Measurements from ENCODE around the gene TP53INP2. TPM values are rescaled to one million over a fixed set of nuclear protein-coding genes. Genes with fewer than 3 reads are reported as not detected.

The TP53INP2 gene
- total and polyA plus RNA-seq, 9 of the 15 experiments (the other 6 are each of a cell fraction or from before 2014, with no cell fraction given) = 0.43 to 5.0 (median 1.3) TPM

DNA sequence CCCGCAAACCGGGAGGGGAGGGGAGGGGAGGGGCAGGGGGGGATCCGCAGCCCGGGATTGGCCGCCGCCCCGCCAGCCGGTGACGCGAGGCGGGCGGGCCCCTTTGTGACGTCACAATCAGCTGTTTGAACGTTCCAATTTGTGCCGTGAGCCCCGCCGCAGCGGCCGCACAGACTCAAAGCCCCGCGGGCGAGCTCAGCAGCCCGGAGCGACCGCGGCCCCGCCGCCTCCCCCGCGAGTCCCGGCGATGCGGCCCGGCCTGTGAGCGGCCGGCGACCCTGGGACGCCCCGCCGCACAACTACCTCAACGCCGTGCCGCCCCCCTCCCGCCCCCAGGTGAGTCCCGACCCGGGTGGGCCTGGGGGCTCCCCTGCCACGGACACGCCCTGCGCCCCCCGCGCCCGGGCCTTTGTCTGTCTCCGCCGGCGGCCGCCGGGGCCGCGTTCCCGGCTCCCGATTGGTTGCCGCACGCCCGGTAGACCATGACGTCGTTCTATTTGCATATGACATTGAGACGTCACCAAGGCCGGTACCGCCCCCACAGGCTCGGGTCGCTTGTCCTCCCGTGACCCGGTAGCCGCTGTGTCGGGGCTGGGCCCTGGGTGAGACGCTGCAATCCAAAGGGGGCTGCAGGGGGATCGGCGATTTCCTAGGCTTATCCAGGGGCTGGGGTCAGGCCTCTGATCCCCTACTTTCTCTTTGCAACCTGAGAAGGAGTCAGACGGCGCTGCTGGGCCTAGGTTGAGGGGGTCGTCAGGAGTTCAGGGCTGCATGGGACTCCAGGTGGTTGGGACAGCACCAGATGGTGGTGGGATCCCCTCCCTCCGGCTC is at the start of gene TP53INP2 (continued):
- TF ChIP-seq, protein P1, sequence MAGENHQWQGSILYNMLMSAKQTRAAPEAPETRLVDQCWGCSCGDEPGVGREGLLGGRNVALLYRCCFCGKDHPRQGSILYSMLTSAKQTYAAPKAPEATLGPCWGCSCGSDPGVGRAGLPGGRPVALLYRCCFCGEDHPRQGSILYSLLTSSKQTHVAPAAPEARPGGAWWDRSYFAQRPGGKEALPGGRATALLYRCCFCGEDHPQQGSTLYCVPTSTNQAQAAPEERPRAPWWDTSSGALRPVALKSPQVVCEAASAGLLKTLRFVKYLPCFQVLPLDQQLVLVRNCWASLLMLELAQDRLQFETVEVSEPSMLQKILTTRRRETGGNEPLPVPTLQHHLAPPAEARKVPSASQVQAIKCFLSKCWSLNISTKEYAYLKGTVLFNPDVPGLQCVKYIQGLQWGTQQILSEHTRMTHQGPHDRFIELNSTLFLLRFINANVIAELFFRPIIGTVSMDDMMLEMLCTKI (IDR thresholded peaks at IDR 0.05; ENCODE audit: partially characterized antibody) = no peak
- no peak for TF ChIP-seq KDM1A (IDR thresholded peaks at IDR 0.05)
- peak; percentile 40; the same call in 1 of the 2 replicates for TF ChIP-seq NCOR1 (IDR thresholded peaks at IDR 0.05)
- TF ChIP-seq CC2D1A (IDR thresholded peaks at IDR 0.05) = no peak
- TF ChIP-seq, protein P2, sequence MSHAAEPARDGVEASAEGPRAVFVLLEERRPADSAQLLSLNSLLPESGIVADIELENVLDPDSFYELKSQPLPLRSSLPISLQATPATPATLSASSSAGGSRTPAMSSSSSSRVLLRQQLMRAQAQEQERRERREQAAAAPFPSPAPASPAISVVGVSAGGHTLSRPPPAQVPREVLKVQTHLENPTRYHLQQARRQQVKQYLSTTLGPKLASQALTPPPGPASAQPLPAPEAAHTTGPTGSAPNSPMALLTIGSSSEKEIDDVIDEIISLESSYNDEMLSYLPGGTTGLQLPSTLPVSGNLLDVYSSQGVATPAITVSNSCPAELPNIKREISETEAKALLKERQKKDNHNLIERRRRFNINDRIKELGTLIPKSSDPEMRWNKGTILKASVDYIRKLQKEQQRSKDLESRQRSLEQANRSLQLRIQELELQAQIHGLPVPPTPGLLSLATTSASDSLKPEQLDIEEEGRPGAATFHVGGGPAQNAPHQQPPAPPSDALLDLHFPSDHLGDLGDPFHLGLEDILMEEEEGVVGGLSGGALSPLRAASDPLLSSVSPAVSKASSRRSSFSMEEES (CRISPR knock-in tag; IDR thresholded peaks at IDR 0.05) = no peak
- no peak for TF ChIP-seq NR2F6 (CRISPR knock-in tag; IDR thresholded peaks at IDR 0.05)
- TF ChIP-seq, protein P3, sequence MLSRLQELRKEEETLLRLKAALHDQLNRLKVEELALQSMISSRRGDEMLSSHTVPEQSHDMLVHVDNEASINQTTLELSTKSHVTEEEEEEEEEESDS (CRISPR knock-in tag; IDR thresholded peaks at IDR 0.05) = no peak
- TF ChIP-seq TCFL5 (CRISPR knock-in tag; conservative IDR thresholded peaks at IDR 0.05) = no peak
- TF ChIP-seq, protein P4, sequence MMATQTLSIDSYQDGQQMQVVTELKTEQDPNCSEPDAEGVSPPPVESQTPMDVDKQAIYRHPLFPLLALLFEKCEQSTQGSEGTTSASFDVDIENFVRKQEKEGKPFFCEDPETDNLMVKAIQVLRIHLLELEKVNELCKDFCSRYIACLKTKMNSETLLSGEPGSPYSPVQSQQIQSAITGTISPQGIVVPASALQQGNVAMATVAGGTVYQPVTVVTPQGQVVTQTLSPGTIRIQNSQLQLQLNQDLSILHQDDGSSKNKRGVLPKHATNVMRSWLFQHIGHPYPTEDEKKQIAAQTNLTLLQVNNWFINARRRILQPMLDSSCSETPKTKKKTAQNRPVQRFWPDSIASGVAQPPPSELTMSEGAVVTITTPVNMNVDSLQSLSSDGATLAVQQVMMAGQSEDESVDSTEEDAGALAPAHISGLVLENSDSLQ (IDR thresholded peaks at IDR 0.05) = no peak
- TF ChIP-seq L3MBTL2 (IDR thresholded peaks at IDR 0.05) = peak; percentile 21
- TF ChIP-seq ZNF699 (CRISPR knock-in tag; IDR thresholded peaks at IDR 0.05; ENCODE audit: insufficient replicate concordance) = no peak
- TF ChIP-seq, protein P5, sequence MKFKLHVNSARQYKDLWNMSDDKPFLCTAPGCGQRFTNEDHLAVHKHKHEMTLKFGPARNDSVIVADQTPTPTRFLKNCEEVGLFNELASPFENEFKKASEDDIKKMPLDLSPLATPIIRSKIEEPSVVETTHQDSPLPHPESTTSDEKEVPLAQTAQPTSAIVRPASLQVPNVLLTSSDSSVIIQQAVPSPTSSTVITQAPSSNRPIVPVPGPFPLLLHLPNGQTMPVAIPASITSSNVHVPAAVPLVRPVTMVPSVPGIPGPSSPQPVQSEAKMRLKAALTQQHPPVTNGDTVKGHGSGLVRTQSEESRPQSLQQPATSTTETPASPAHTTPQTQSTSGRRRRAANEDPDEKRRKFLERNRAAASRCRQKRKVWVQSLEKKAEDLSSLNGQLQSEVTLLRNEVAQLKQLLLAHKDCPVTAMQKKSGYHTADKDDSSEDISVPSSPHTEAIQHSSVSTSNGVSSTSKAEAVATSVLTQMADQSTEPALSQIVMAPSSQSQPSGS (CRISPR knock-in tag; IDR thresholded peaks at IDR 0.05) = 0 out of 2 replicates have a peak, but pooled peaks have one; percentile 24
- TF ChIP-seq, protein P6, sequence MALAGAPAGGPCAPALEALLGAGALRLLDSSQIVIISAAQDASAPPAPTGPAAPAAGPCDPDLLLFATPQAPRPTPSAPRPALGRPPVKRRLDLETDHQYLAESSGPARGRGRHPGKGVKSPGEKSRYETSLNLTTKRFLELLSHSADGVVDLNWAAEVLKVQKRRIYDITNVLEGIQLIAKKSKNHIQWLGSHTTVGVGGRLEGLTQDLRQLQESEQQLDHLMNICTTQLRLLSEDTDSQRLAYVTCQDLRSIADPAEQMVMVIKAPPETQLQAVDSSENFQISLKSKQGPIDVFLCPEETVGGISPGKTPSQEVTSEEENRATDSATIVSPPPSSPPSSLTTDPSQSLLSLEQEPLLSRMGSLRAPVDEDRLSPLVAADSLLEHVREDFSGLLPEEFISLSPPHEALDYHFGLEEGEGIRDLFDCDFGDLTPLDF (CRISPR knock-in tag; IDR thresholded peaks at IDR 0.05) = no peak
- no peak for TF ChIP-seq ZNF586 (CRISPR knock-in tag; conservative IDR thresholded peaks at IDR 0.05)
- no peak for TF ChIP-seq ZNF143 (CRISPR knock-in tag; IDR thresholded peaks at IDR 0.05)
- TF ChIP-seq, protein P7, sequence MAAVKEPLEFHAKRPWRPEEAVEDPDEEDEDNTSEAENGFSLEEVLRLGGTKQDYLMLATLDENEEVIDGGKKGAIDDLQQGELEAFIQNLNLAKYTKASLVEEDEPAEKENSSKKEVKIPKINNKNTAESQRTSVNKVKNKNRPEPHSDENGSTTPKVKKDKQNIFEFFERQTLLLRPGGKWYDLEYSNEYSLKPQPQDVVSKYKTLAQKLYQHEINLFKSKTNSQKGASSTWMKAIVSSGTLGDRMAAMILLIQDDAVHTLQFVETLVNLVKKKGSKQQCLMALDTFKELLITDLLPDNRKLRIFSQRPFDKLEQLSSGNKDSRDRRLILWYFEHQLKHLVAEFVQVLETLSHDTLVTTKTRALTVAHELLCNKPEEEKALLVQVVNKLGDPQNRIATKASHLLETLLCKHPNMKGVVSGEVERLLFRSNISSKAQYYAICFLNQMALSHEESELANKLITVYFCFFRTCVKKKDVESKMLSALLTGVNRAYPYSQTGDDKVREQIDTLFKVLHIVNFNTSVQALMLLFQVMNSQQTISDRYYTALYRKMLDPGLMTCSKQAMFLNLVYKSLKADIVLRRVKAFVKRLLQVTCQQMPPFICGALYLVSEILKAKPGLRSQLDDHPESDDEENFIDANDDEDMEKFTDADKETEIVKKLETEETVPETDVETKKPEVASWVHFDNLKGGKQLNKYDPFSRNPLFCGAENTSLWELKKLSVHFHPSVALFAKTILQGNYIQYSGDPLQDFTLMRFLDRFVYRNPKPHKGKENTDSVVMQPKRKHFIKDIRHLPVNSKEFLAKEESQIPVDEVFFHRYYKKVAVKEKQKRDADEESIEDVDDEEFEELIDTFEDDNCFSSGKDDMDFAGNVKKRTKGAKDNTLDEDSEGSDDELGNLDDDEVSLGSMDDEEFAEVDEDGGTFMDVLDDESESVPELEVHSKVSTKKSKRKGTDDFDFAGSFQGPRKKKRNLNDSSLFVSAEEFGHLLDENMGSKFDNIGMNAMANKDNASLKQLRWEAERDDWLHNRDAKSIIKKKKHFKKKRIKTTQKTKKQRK (IDR thresholded peaks at IDR 0.05; ENCODE audit: borderline replicate concordance, low read depth, low read length) = no peak
- TF ChIP-seq HNRNPL (IDR thresholded peaks at IDR 0.05; ENCODE audit: low read depth, low read length) = no peak
